HS-27A (cell line): Measurements from ENCODE around the gene STEAP1B.
"Not testable (repeated sequence)": the region's sequence is repeated elsewhere in the genome, so short reads cannot be mapped to it uniquely, and the experiment has no call there.

ENCODE experiments used
- DNase-seq: peaks from one replicate; pipeline ENCODE4 v3.0.0-alpha.2; 2012; ENCODE audit warnings: low read depth, missing footprints

STEAP1B gene

DNA sequence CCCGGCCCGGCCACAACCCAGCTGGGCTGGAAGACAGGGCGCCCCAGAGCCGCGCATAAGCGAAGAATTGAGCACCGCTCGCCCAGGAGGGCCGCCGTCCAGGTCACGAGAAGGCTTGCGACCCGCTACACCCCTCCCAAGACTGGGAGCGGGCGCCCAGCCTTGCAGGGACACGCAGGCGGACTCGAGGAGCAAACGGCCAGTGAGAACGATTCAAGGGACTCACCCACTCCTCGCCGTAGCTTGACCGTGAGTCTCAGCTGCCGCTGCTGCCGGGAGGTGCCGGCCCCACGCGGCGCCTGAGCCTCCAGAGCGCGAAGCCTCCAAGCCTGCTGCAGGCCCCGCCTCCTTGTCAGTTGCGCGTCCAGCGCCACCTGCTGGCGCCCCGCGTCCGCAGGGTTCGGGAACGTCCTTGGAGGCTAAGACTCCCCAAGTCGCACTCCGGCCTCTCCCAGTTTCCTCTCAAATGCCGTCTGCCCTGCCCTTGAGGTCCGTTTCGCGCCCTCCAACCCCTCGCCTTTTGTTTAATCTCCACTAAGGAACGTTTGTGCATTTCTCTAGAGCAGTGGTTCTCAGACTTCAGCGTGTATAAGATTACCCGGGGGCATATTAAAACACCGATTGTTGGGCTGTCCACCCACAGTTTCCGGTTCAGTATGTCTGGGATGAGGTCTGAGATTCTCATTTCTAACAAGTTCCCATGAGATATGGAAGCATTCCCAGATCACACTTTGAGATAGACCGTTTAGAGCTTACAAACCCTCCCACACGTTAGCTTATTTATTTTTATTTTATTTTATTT, at the start of gene STEAP1B:
TSS of gene STEAP1B (minus strand) at position 301 of the 802 bp plus-strand sequence. CDS start 5,333 bp downstream, outside the sequence.
- peak; percentile 73 for DNase-seq

DNA sequence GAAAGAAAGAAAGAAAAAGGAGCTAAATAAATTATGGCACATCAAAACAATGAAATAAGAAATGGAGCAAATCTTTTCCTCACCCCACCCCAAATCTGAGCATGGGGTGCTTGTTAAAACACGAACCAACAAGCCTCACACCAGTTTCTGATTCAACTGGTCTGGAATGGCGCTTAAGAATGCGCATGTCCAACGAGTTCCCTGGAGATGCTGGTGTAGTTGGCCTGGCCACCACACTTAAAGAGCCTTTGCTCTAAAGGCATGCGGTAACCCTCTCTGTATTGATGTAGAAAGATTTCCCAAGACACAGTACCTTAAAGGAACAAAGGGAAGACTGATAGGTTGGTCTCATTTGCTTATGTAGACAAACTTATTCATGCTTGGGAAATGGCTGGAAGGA, 49.1 kb upstream of the STEAP1B start:
- no peak for DNase-seq

- no peak for DNase-seq
Measured at GRCh38 chr7:22548313-22548712, 48.3 kb upstream of the STEAP1B start.

- no peak for DNase-seq
Measured at GRCh38 chr7:22546769-22547168, 46.8 kb upstream of the STEAP1B start.

DNA sequence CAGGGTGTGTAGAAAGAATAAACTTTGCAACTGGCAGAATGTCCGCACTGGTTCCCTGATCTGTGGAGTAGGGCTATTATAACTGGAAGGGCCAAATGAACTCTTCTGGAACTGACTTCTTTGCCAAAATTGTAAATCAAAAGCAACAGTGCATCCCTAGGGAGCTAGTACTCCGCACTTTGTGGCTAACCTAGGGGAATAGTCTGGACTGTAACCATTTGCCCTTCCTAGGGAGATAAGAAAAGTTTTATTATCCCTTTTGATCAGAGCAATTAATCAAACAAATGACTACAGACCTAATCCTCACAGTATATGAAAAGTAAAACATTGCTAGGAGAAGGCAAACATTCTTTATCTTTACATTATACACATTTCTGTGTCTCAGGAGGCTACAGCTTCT, 45.5 kb upstream of the STEAP1B start:
- DNase-seq = no peak

GRCh38 chr7:22544245-22544644, 44.3 kb upstream of the STEAP1B start:
- DNase-seq = no peak

- no peak for DNase-seq
Measured at GRCh38 chr7:22543169-22543568, 43.2 kb upstream of the STEAP1B start.

GRCh38 chr7:22542669-22543068, 42.7 kb upstream of the STEAP1B start:
- DNase-seq = no peak

DNA sequence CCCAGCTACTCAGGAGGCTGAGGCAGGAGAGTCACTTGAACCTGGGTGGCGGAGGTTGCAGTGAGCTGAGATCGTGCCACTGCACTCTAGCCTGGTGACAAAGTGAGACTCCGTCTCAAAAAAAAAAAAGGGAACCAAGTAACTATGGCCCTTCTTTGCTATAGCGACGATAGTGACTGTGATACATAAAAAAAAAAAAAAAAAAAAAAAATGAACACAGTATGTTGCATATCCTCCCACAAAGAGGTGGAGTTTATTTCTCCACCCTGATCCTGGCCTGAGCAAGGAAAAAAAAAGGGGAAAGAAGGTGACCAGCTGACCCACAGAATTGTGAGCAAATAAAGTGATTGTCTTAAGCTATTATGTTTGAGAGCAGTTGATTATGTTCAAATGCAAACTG, 42.3 kb upstream of the STEAP1B start:
- DNase-seq = no peak

GRCh38 chr7:22541789-22542188, 41.8 kb upstream of the STEAP1B start:
- DNase-seq = no peak

GRCh38 chr7:22528537-22528936, 28.5 kb upstream of the STEAP1B start:
- not testable (repeated sequence) for DNase-seq

- not testable (repeated sequence) for DNase-seq
Measured at GRCh38 chr7:22524353-22524947, 24.5 kb upstream of the STEAP1B start.

GRCh38 chr7:22523478-22524352, 23.7 kb upstream of the STEAP1B start:
- not testable (repeated sequence) for DNase-seq

GRCh38 chr7:22519560-22519959, 19.6 kb upstream of the STEAP1B start:
- DNase-seq = not testable (repeated sequence)

DNA sequence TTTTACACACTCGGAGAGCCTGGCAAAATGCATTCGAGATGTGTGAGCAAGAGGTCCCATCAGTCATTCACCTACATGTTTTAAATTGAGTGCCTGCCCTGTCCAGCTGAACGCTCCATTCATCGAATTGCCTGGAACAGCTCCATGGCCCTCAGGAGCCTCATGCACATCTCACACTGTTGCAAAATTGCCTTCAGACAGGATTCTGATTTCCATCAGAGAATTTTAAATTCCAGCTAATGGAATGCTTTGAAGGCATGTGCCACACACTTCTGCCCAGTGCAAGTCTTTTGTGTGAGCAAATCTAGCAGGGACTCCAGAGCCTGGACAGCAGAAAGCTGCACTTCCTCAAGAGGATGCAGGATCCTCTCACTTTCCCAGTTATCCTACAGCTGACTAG, 17.0 kb upstream of the STEAP1B start:
- not testable (repeated sequence) for DNase-seq

DNA sequence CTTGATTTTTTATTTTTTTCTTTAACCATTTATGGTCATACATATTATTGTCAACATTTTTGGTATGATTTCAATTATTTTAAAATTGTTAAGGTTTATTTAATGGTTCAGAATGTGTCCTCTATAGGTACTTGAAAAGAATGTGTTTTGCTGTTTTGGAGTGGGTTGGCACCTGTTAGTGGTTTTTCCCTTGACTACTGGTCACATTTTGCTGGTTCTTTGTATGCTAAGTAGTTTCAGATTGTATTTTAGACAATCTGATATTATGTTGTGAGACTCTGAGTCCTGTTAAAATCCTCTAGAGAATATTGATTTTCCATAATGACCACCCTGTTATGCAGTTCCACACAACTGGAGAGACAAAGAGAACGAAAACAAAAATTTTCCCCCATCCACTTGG, 15.0 kb upstream of the STEAP1B start:
- DNase-seq = not testable (repeated sequence)

- DNase-seq = not testable (repeated sequence)
Measured at GRCh38 chr7:22507320-22507719, 7.3 kb upstream of the STEAP1B start.

- DNase-seq = not testable (repeated sequence)
Measured at GRCh38 chr7:22506316-22507020, 6.5 kb upstream of the STEAP1B start.

DNA sequence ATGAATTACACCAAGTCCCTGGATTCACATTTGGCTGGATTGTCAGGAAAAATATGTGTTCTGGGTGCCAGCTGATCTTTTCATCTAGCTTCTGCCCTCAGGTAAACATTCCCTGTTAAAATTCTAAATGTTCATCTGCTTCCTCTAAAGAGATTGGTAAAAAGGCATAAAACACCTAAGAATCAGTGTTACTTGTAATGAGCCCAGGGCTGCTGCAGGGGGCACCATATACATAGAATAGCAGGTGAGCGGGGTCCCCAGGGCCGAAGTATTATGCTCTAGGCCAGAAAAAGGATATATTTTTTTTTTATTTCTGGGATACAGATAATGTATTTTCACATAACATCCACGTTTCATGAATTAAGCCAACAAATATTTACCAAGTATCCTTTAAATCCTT, 4.5 kb upstream of the STEAP1B start:
- DNase-seq = not testable (repeated sequence)

DNA sequence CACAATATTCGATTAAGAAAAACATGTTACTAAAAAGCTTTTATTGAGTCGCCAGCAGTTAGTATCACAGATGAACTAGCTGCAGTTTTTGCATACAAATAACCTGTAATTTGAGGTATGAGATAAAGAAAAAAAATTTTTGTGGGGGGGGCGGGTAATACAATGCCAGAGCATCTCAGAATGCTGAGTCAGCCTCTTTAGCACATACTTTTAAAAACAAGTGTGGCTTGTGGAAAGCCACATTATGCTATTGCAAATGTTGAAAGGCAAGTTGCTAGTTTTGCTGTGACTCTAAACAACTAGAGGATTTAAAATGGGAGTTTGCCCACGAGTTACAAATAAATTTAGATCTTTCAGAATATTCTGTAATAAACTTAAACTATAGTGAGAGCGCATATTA, 2.1 kb upstream of the STEAP1B start:
- not testable (repeated sequence) for DNase-seq

DNA sequence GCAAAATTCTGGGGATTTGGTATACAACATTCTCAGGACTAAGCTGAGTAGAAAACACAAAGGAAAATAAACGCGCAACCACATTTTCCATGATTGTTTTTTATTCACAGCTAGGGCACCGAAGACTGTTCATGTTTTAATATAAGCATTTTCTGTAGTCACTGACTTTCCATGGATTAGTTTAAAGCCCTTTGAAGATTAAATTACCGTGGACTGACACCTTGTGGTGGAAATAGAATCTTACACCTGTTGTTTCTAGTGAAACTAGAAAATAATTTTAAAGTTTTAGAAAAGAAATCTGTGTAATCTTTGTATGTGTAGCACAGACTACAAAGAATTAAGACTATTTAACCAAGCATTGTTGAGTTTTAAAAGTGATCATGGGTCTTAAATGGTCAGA, 1.3 kb upstream of the STEAP1B start:
- not testable (repeated sequence) for DNase-seq

DNA sequence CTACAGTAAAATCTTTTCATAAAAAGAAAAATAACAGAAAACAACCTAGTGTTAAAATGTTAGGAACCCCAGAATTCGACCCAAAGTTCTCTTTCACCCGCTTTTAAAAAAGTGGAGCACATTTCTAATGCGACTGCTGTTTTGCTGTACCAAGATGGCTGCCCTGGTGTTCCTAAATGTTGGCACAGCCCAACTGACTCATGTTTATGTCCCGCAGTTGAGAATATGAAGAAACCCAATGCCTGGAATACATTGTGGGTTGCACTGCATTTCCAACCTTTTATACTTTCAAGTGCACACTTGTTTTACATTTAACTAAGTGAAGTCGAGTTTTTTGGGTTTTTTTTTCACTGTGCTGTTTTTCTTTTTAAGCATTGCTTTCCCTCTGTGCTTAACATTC, 944 bp downstream of the STEAP1B start:
- no peak for DNase-seq
